Measurements from ENCODE around the gene C1orf141.

C1orf141 gene

GRCh38 chr1:67058761-67059160 is 76.0 kb downstream of the C1orf141 start:
- Histone ChIP-seq H2AFZ (ENCODE audit: low read depth) (no peak overlapping the region), H3K9ac (no peak overlapping the region), H3K4me3 (IDR thresholded peaks at IDR 0.05; ENCODE audit: insufficient read depth, low read depth, low read length) (no peak overlapping the region), H3K79me2 (ENCODE audit: insufficient read depth, low read depth) (no peaks in the 10 kb centered on the region), H3K4me1 (ENCODE audit: low read depth, poor library complexity, severe bottlenecking) (peaks cover 3% of the 10 kb centered on the region), H4K20me1 (ENCODE audit: insufficient read depth) (no peaks in the 10 kb centered on the region), H3K27me3 (ENCODE audit: insufficient read depth, low read depth) (no peaks in the 10 kb centered on the region), H3K27ac (no peak overlapping the region), H3K4me2 (no peak overlapping the region), H3K36me3 (ENCODE audit: insufficient read depth) (no peaks in the 10 kb centered on the region)
- no peak for TF ChIP-seq CTCF (conservative IDR thresholded peaks at IDR 0.05; ENCODE audit: low read depth, low read length)

- Histone ChIP-seq H3K9ac (no peak overlapping the region), H3K4me3 (IDR thresholded peaks at IDR 0.05; ENCODE audit: insufficient read depth, low read depth, low read length) (no peak overlapping the region), H2AFZ (ENCODE audit: low read depth) (no peak overlapping the region), H3K27ac (no peak overlapping the region), H3K4me1 (ENCODE audit: low read depth, poor library complexity, severe bottlenecking) (peaks cover 3% of the 10 kb centered on the region), H3K4me2 (no peak overlapping the region), H4K20me1 (ENCODE audit: insufficient read depth) (no peaks in the 10 kb centered on the region), H3K79me2 (ENCODE audit: insufficient read depth, low read depth) (peaks cover 1% of the 10 kb centered on the region), H3K36me3 (ENCODE audit: insufficient read depth) (no peaks in the 10 kb centered on the region), H3K27me3 (ENCODE audit: insufficient read depth, low read depth) (no peaks in the 10 kb centered on the region)
- TF ChIP-seq CTCF (conservative IDR thresholded peaks at IDR 0.05; ENCODE audit: low read depth, low read length), result no peak
Measured at GRCh38 chr1:67058242-67058641, 76.5 kb downstream of the C1orf141 start.

GRCh38 chr1:67053785-67054772 is 80.7 kb downstream of the C1orf141 start, which contains the start of gene SLC35D1:
Gene SLC35D1, minus strand, starts transcription at chr1:67054148. Its CDS starts 135 bp downstream, at chr1:67054013.
- peak within 1 kb of the TSS; percentile 85 for H3K9ac ChIP-seq
- peak within 1 kb of the TSS; percentile 44 for H3K4me3 ChIP-seq (IDR thresholded peaks at IDR 0.05; ENCODE audit: insufficient read depth, low read depth, low read length)
- H3K27ac ChIP-seq, result peak within 1 kb of the TSS; percentile 88
- peaks cover 21% of the 10 kb centered on the region for H3K4me1 ChIP-seq (ENCODE audit: low read depth, poor library complexity, severe bottlenecking)
- TF ChIP-seq CTCF (conservative IDR thresholded peaks at IDR 0.05; ENCODE audit: low read depth, low read length), result no peak
- no peaks in the 10 kb centered on the region for H4K20me1 ChIP-seq (ENCODE audit: insufficient read depth)
- peaks cover 43% of the 10 kb centered on the region for H3K79me2 ChIP-seq (ENCODE audit: insufficient read depth, low read depth)
- peak within 1 kb of the TSS; percentile 88 for H2AFZ ChIP-seq (ENCODE audit: low read depth)
- peak within 1 kb of the TSS; percentile 92 for H3K4me2 ChIP-seq
- no peaks in the 10 kb centered on the region for H3K27me3 ChIP-seq (ENCODE audit: insufficient read depth, low read depth)
- no peaks in the 10 kb centered on the region for H3K36me3 ChIP-seq (ENCODE audit: insufficient read depth)

GRCh38 chr1:67053535-67053784 is 81.3 kb downstream of the C1orf141 start:
- Histone ChIP-seq H3K27me3 (ENCODE audit: insufficient read depth, low read depth) (no peaks in the 10 kb centered on the region), H3K79me2 (ENCODE audit: insufficient read depth, low read depth) (peaks cover 49% of the 10 kb centered on the region), H3K9ac (peak overlapping the region; percentile 85), H2AFZ (ENCODE audit: low read depth) (peak overlapping the region; percentile 88), H3K4me3 (IDR thresholded peaks at IDR 0.05; ENCODE audit: insufficient read depth, low read depth, low read length) (peak overlapping the region; percentile 44), H4K20me1 (ENCODE audit: insufficient read depth) (no peaks in the 10 kb centered on the region), H3K4me2 (peak overlapping the region; percentile 92), H3K27ac (peak overlapping the region; percentile 88), H3K4me1 (ENCODE audit: low read depth, poor library complexity, severe bottlenecking) (peaks cover 21% of the 10 kb centered on the region), H3K36me3 (ENCODE audit: insufficient read depth) (no peaks in the 10 kb centered on the region)
- TF ChIP-seq CTCF (conservative IDR thresholded peaks at IDR 0.05; ENCODE audit: low read depth, low read length), result no peak

All from KMS-11 (cell line).